HG02884 (cell line): ENCODE measurements around the gene ZDHHC11.
A peak's percentile ranks its signal among the peaks of the same experiment; 100 is the strongest.
"Not testable (repeated sequence)": the region's sequence is repeated elsewhere in the genome, so short reads cannot be mapped to it uniquely, and the experiment has no call there.

ENCODE experiments used
- ATAC-seq: cut with Tn5 transposase; IDR thresholded peaks from one replicate; pipeline ENCODE4 v1.9.1; 2021; ENCODE audit warnings: mild to moderate bottlenecking, moderate library complexity; ENCODE audit not compliant: unreplicated experiment

ZDHHC11 gene

GRCh38 chr5:880816-881550 lies 30.2 kb upstream of the ZDHHC11 start:
- no peak for ATAC-seq

- ATAC-seq = not testable (repeated sequence)
These were observed 27.9 kb upstream of the ZDHHC11 start for GRCh38 chr5:878677-879076.

GRCh38 chr5:878125-878524 lies 27.3 kb upstream of the ZDHHC11 start:
- no peak for ATAC-seq

- no peak for ATAC-seq
These were observed 25.9 kb upstream of the ZDHHC11 start for GRCh38 chr5:876398-877365.

- ATAC-seq = no peak
These were observed 25.1 kb upstream of the ZDHHC11 start for GRCh38 chr5:875931-876330.

GRCh38 chr5:873328-873727 lies 22.5 kb upstream of the ZDHHC11 start:
- ATAC-seq = peak; percentile 91

- ATAC-seq = no peak
These were observed 21.5 kb upstream of the ZDHHC11 start for GRCh38 chr5:872301-872700.

- no peak for ATAC-seq
These were observed 21.0 kb upstream of the ZDHHC11 start for GRCh38 chr5:871596-872298.

GRCh38 chr5:870956-871355 lies 20.2 kb upstream of the ZDHHC11 start:
- ATAC-seq = no peak

GRCh38 chr5:868428-869135 lies 17.8 kb upstream of the ZDHHC11 start:
- no peak for ATAC-seq

GRCh38 chr5:867300-867870 lies 16.6 kb upstream of the ZDHHC11 start:
- no peak for ATAC-seq

GRCh38 chr5:865771-866170 lies 15.0 kb upstream of the ZDHHC11 start:
- ATAC-seq = no peak

GRCh38 chr5:865168-865521 lies 14.4 kb upstream of the ZDHHC11 start:
- no peak for ATAC-seq

- ATAC-seq = no peak
These were observed 13.8 kb upstream of the ZDHHC11 start for GRCh38 chr5:864492-865167.

- no peak for ATAC-seq
These were observed 12.5 kb upstream of the ZDHHC11 start for GRCh38 chr5:863244-863805.

GRCh38 chr5:862367-863243 lies 11.8 kb upstream of the ZDHHC11 start:
- ATAC-seq = no peak

- no peak for ATAC-seq
These were observed 10.9 kb upstream of the ZDHHC11 start for GRCh38 chr5:861442-862366.
